Prostate gland (tissue), 2 donors: Measurements from ENCODE around the gene SFT2D1. TPM values are rescaled to one million over a fixed set of nuclear protein-coding genes. Genes with fewer than 3 reads are reported as not detected.

ENCODE experiments used
- DNase-seq: peaks from one replicate; pipeline ENCODE4 v3.0.0-alpha.2; 2019; ENCODE audit warnings: low spot score
- H3K27ac ChIP-seq, 2 donors: fragments of 200-600 bp; sonication (generic); 2 replicates each; pipeline ENCODE4 v1.5.1; 2017 to 2019
- H3K27me3 ChIP-seq: fragments of 200-600 bp; sonication (generic); replicated peaks from 2 replicates; pipeline ENCODE4 v1.5.1; 2019; ENCODE audit not compliant: insufficient read depth
- H3K36me3 ChIP-seq, 2 donors: fragments of 200-600 bp; sonication (generic); 1 replicate in 1 of 2; 2 replicates in 1 of 2; pipeline versions ENCODE4 v1.5.1 to v1.8.1; 2017 to 2019
- H3K4me1 ChIP-seq: fragments of 200-600 bp; sonication (generic); replicated peaks from 2 replicates; pipeline ENCODE4 v1.5.1; 2019
- H3K4me3 ChIP-seq, 2 donors: fragments of 200-600 bp; sonication (generic); 2 replicates each; pipeline ENCODE4 v1.5.1; 2017 to 2019
- H3K9me3 ChIP-seq: fragments of 200-600 bp; sonication (generic); 2 replicates; pipeline ENCODE4 v1.5.1; 2017
- POLR2A ChIP-seq: fragments of 450-650 bp; IDR thresholded peaks from one replicate; pipeline ENCODE4 v1.6.1; 2016; ENCODE audit warnings: antibody characterized with exemption, mild to moderate bottlenecking
- POLR2AphosphoS5 ChIP-seq: sonication (generic); formaldehyde crosslinking; IDR thresholded peaks from one replicate; pipeline ENCODE4 v1.6.1; 2017; ENCODE audit warnings: antibody characterized with exemption
- WGBS: methylation state at CpG from one replicate; pipeline ENCODE4 v1.1.5; 2018; 5-methylcytosine and 5-hydroxymethylcytosine counted together
- intact Hi-C: fragments of 100-400 bp; cut with DNase I; formaldehyde crosslinking; loops from one replicate; pipeline ENCODE4 v1.14.2; 2022
- total RNA-seq, 2 donors: library from RNA; depleted of rRNA; stranded (reverse); fragments of >200 nt; gene quantifications; one replicate each; pipeline ENCODE4 v1.1.0, GENCODE V29; 2016
- TF ChIP-seq, protein P1 (sequence below), 4 experiments: fragments of 200-600 bp in 2 of 4; fragments of 450-650 bp in 2 of 4; sonication (generic) in 2 of 4; IDR thresholded peaks; 1 replicate in 3 of 4; 2 replicates in 1 of 4; pipeline ENCODE4 v1.5.1; 2016 to 2019; ENCODE audit warnings: antibody characterized with exemption in 4 of 4, mild to moderate bottlenecking in 2 of 4, moderate library complexity in 2 of 4

The SFT2D1 gene
- total RNA-seq, 2 donors from 2014 or later, result 64.8 to 72.3 TPM

DNA sequence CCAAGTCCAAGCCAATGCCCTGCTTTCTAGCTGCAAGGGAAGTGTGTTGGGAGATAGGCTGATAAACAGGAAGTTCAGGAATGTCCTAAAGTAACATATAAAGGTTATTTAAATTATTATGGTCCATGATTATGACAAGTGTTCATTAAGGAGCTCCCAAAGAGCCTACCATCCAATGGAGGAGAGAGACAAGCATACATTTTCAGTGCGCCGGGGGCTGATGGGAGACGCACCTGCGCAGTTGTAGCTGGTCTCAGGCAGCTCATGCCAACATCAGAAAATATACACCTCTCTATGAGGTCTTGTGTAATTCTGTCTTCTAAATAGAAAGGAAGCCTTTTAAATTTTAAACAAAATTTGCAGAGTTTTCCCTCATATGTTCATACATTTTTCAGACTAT is 12.6 kb upstream of the SFT2D1 start:
- Histone ChIP-seq H3K9me3 (no peaks in the 10 kb centered on the region), H3K27ac (no peak overlapping the region), H3K4me1 (no peaks in the 10 kb centered on the region), H3K36me3 (no peaks in the 10 kb centered on the region), H3K27me3 (no peaks in the 10 kb centered on the region), H3K4me3 (no peak overlapping the region)
- DNase-seq, result no peak
- TF ChIP-seq, protein P1, sequence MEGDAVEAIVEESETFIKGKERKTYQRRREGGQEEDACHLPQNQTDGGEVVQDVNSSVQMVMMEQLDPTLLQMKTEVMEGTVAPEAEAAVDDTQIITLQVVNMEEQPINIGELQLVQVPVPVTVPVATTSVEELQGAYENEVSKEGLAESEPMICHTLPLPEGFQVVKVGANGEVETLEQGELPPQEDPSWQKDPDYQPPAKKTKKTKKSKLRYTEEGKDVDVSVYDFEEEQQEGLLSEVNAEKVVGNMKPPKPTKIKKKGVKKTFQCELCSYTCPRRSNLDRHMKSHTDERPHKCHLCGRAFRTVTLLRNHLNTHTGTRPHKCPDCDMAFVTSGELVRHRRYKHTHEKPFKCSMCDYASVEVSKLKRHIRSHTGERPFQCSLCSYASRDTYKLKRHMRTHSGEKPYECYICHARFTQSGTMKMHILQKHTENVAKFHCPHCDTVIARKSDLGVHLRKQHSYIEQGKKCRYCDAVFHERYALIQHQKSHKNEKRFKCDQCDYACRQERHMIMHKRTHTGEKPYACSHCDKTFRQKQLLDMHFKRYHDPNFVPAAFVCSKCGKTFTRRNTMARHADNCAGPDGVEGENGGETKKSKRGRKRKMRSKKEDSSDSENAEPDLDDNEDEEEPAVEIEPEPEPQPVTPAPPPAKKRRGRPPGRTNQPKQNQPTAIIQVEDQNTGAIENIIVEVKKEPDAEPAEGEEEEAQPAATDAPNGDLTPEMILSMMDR (IDR thresholded peaks at IDR 0.05), result no peak
- no peak for TF ChIP-seq POLR2A
- TF ChIP-seq POLR2AphosphoS5, result no peak
- WGBS, result 94% methylated on average over 4 of the region's 4 CpGs
- intact Hi-C loops, result no loop called here

DNA sequence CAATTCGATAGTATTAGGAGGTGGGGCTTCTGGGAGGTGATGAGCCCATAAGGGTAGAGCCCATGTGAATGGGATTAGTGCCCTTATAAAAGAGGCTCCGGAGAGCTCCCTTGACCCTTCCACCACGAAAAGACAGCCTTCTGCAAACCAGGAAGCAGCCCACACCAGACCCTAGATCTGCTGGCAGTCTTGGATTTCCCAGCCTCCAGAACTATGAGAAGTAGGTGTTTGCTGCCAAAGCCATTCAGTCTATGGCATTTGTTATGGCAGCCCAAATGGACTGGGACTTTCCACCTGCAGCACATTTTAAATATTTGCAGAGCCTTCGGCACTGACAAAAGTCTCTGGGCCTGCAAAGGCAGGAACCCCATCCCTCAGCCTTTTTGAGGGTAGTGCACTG is 11.8 kb upstream of the SFT2D1 start:
- 74% methylated on average over 4 of the region's 4 CpGs for WGBS
- H3K36me3 ChIP-seq, result no peaks in the 10 kb centered on the region
- TF ChIP-seq, protein P1 (IDR thresholded peaks at IDR 0.05), result no peak
- TF ChIP-seq POLR2A (no peak), POLR2AphosphoS5 (no peak)
- H3K9me3 ChIP-seq, result no peaks in the 10 kb centered on the region
- no peak overlapping the region for H3K4me3 ChIP-seq
- no peaks in the 10 kb centered on the region for H3K27me3 ChIP-seq
- DNase-seq, result no peak
- H3K27ac ChIP-seq, result no peak overlapping the region
- no peaks in the 10 kb centered on the region for H3K4me1 ChIP-seq
- intact Hi-C loops, result no loop called here

GRCh38 chr6:166353507-166353906 is 11.2 kb upstream of the SFT2D1 start:
- WGBS, result 79% methylated on average over 1 of the region's 1 CpG
- TF ChIP-seq POLR2A (no peak), POLR2AphosphoS5 (no peak)
- TF ChIP-seq, protein P1 (IDR thresholded peaks at IDR 0.05), result no peak

DNA sequence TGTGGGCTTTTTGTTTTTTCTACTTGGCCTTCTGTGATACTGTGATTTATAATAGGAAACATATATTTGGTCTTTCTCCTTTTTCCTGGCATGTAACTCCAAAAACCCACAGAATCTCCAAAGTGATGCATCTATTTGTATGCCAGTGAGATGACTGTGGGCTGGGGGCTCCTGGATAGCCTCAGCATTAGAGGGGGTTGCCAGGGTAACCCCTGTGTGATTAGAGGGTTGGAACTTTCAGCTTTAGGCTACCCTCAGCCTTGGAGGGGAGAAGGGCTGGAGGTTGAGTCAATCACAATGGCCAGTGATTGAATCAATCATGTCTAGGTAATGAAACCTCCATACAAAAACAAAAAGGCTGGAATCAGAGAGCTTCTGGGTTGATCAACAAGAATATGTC is 10.6 kb upstream of the SFT2D1 start:
- no peaks in the 10 kb centered on the region for H3K27me3 ChIP-seq
- H3K36me3 ChIP-seq, result no peaks in the 10 kb centered on the region
- no peak for TF ChIP-seq POLR2A
- TF ChIP-seq POLR2AphosphoS5, result no peak
- TF ChIP-seq, protein P1 (IDR thresholded peaks at IDR 0.05), result no peak
- DNase-seq, result no peak
- no peak overlapping the region for H3K27ac ChIP-seq
- no peak overlapping the region for H3K4me3 ChIP-seq
- H3K4me1 ChIP-seq, result no peaks in the 10 kb centered on the region
- intact Hi-C loops, result no loop called here
- H3K9me3 ChIP-seq, result no peaks in the 10 kb centered on the region

More at GRCh38 chr6:166353507-166353906, 11.2 kb upstream of the SFT2D1 start:
- DNase-seq, result no peak
- H3K4me1 ChIP-seq, result no peaks in the 10 kb centered on the region
- H3K4me3 ChIP-seq, result no peak overlapping the region
- intact Hi-C loops, result no loop called here
- no peaks in the 10 kb centered on the region for H3K36me3 ChIP-seq
- H3K27ac ChIP-seq, result no peak overlapping the region
- no peaks in the 10 kb centered on the region for H3K9me3 ChIP-seq
- no peaks in the 10 kb centered on the region for H3K27me3 ChIP-seq

- no peak for TF ChIP-seq POLR2AphosphoS5
- TF ChIP-seq, protein P1 (IDR thresholded peaks at IDR 0.05), result no peak
- TF ChIP-seq POLR2A, result no peak
- H3K27ac ChIP-seq, result no peak overlapping the region
- 13% methylated on average over 4 of the region's 4 CpGs for WGBS
- no peaks in the 10 kb centered on the region for H3K9me3 ChIP-seq
- no peaks in the 10 kb centered on the region for H3K4me1 ChIP-seq
- no peak overlapping the region for H3K4me3 ChIP-seq
- intact Hi-C loops, result no loop called here
- H3K36me3 ChIP-seq, result no peaks in the 10 kb centered on the region
- H3K27me3 ChIP-seq, result no peaks in the 10 kb centered on the region
- no peak for DNase-seq
Measured at GRCh38 chr6:166351715-166352285, 9.5 kb upstream of the SFT2D1 start.
